ENCODE data around the gene ZNF366. TPM values are rescaled to one million over a fixed set of nuclear protein-coding genes. Genes with fewer than 3 reads are reported as not detected.

Gene ZNF366
- total RNA-seq, 2 experiments from 2014 or later: not detected

GRCh38 chr5:72454996-72455395 is 52.2 kb downstream of the ZNF366 start:
- Histone ChIP-seq H3K4me2 (ENCODE audit: low read length) (no peak overlapping the region), H3K4me1 (ENCODE audit: insufficient read depth, low read length, poor library complexity, severe bottlenecking) (peaks cover 9% of the 10 kb centered on the region), H3K79me2 (ENCODE audit: insufficient read depth, low read depth, low read length) (no peaks in the 10 kb centered on the region), H3K36me3 (ENCODE audit: insufficient read depth, low read length) (no peaks in the 10 kb centered on the region), H3K9me2 (ENCODE audit: insufficient read depth, low read length) (no peaks in the 10 kb centered on the region), H3K9me3 (ENCODE audit: low read length) (no peaks in the 10 kb centered on the region), H3K27ac (ENCODE audit: low read depth, low read length, poor library complexity, severe bottlenecking) (no peak overlapping the region), H4K20me1 (ENCODE audit: insufficient read depth, low read length) (no peaks in the 10 kb centered on the region), H3K4me3 (ENCODE audit: low read depth, low read length, poor library complexity, severe bottlenecking) (no peak overlapping the region), H2AFZ (ENCODE audit: low read length) (no peak overlapping the region)
- TF ChIP-seq CTCF (conservative IDR thresholded peaks at IDR 0.05; ENCODE audit: low read length) (no peak), EZH2phosphoT487 (IDR thresholded peaks at IDR 0.05; ENCODE audit: borderline replicate concordance, low read depth, low read length) (no peak)
- no TSS peak for BruUV-seq (replicated peaks)
- intact Hi-C loops (cut with micrococcal nuclease; ENCODE audit: unreplicated experiment): no loop called here
- ChIA-PET POLR2A (no interaction called here), CTCF (ENCODE audit: unreplicated experiment) (no interaction called here)
- no peak for DNase-seq (ENCODE audit: low spot score)

GRCh38 chr5:72453246-72453775 is 53.9 kb downstream of the ZNF366 start:
- CTCF ChIA-PET (ENCODE audit: unreplicated experiment): no interaction called here
- H2AFZ ChIP-seq (ENCODE audit: low read length): no peak overlapping the region
- no peaks in the 10 kb centered on the region for H3K79me2 ChIP-seq (ENCODE audit: insufficient read depth, low read depth, low read length)
- BruUV-seq (replicated peaks): no TSS peak
- no peaks in the 10 kb centered on the region for H3K36me3 ChIP-seq (ENCODE audit: insufficient read depth, low read length)
- H3K9me2 ChIP-seq (ENCODE audit: insufficient read depth, low read length): no peaks in the 10 kb centered on the region
- H3K27ac ChIP-seq (ENCODE audit: low read depth, low read length, poor library complexity, severe bottlenecking): no peak overlapping the region
- intact Hi-C loops (cut with micrococcal nuclease; ENCODE audit: unreplicated experiment): no loop called here
- no peak for DNase-seq (ENCODE audit: low spot score)
- no peaks in the 10 kb centered on the region for H4K20me1 ChIP-seq (ENCODE audit: insufficient read depth, low read length)
- H3K4me3 ChIP-seq (ENCODE audit: low read depth, low read length, poor library complexity, severe bottlenecking): no peak overlapping the region
- no peaks in the 10 kb centered on the region for H3K9me3 ChIP-seq (ENCODE audit: low read length)
- H3K4me2 ChIP-seq (ENCODE audit: low read length): no peak overlapping the region
- no peak for TF ChIP-seq CTCF (conservative IDR thresholded peaks at IDR 0.05; ENCODE audit: low read length)
- TF ChIP-seq EZH2phosphoT487 (IDR thresholded peaks at IDR 0.05; ENCODE audit: borderline replicate concordance, low read depth, low read length): no peak
- H3K4me1 ChIP-seq (ENCODE audit: insufficient read depth, low read length, poor library complexity, severe bottlenecking): peaks cover 9% of the 10 kb centered on the region
- POLR2A ChIA-PET: no interaction called here

GRCh38 chr5:72452515-72453245 is 54.5 kb downstream of the ZNF366 start:
- no peak for DNase-seq (ENCODE audit: low spot score)
- Histone ChIP-seq H3K79me2 (ENCODE audit: insufficient read depth, low read depth, low read length) (no peaks in the 10 kb centered on the region), H3K9me3 (ENCODE audit: low read length) (no peaks in the 10 kb centered on the region), H4K20me1 (ENCODE audit: insufficient read depth, low read length) (no peaks in the 10 kb centered on the region), H3K36me3 (ENCODE audit: insufficient read depth, low read length) (no peaks in the 10 kb centered on the region), H3K4me1 (ENCODE audit: insufficient read depth, low read length, poor library complexity, severe bottlenecking) (peaks cover 9% of the 10 kb centered on the region), H3K4me3 (ENCODE audit: low read depth, low read length, poor library complexity, severe bottlenecking) (no peak overlapping the region), H2AFZ (ENCODE audit: low read length) (no peak overlapping the region), H3K27ac (ENCODE audit: low read depth, low read length, poor library complexity, severe bottlenecking) (no peak overlapping the region), H3K9me2 (ENCODE audit: insufficient read depth, low read length) (no peaks in the 10 kb centered on the region), H3K4me2 (ENCODE audit: low read length) (0 out of 2 replicates have a peak overlapping the region, but pooled peaks have one; percentile 45)
- TF ChIP-seq EZH2phosphoT487 (IDR thresholded peaks at IDR 0.05; ENCODE audit: borderline replicate concordance, low read depth, low read length) (no peak), CTCF (conservative IDR thresholded peaks at IDR 0.05; ENCODE audit: low read length) (no peak)
- BruUV-seq (replicated peaks): no TSS peak
- ChIA-PET POLR2A (interaction anchor here (0.5 kb wide), 1 partner anchor 254 kb away, joined by 3 read pairs; no protein-coding TSS in a partner anchor), CTCF (ENCODE audit: unreplicated experiment) (no interaction called here)
- intact Hi-C loops (cut with micrococcal nuclease; ENCODE audit: unreplicated experiment): no loop called here
